Measurements from ENCODE around the gene FBN1. TPM values are rescaled to one million over a fixed set of nuclear protein-coding genes. Genes with fewer than 3 reads are reported as not detected.

Gene FBN1
- total RNA-seq, 1 donor, result 1,556 TPM

DNA sequence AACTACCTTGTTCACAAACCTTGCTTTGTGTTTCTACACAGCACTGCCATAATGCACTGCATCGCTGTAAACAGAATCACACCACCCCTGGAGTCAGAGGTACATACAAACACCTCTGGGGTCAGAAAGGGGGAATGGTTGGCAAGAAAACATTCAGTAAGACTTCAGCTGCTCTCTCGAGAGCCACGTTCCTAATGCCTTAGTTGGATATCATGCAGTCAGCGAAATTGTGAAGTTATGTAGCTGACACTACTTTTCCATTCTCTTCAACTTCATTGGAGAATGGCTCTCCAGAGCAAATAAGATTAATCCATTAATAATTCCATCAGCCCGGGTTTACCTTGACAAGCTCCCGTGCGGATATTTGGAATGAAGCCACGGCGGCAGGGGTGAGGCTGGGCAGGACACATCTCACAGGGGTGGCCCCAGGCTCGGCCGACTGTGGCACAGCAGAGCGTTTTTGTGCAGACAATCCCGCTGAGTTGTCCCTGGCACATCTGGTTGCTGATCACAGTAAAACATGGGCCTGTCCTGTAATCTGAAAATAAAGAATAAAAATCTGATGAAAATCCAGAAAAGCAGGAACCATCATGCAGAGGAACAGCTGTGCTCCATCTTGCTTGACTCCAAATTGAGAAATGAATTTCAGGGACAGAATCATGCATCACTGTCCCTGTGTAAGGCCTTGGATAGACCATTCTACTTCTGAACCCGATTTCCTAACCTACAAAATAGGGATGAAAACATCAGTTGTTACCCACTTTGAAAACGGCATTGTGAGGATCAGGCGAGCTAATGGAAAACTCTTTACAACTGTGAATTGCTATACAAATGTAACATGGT, 108.0 kb downstream of the FBN1 start:
- TF ChIP-seq, protein P1, sequence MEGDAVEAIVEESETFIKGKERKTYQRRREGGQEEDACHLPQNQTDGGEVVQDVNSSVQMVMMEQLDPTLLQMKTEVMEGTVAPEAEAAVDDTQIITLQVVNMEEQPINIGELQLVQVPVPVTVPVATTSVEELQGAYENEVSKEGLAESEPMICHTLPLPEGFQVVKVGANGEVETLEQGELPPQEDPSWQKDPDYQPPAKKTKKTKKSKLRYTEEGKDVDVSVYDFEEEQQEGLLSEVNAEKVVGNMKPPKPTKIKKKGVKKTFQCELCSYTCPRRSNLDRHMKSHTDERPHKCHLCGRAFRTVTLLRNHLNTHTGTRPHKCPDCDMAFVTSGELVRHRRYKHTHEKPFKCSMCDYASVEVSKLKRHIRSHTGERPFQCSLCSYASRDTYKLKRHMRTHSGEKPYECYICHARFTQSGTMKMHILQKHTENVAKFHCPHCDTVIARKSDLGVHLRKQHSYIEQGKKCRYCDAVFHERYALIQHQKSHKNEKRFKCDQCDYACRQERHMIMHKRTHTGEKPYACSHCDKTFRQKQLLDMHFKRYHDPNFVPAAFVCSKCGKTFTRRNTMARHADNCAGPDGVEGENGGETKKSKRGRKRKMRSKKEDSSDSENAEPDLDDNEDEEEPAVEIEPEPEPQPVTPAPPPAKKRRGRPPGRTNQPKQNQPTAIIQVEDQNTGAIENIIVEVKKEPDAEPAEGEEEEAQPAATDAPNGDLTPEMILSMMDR (IDR thresholded peaks at IDR 0.05; ENCODE audit: extremely low read depth, low read depth, low read length), result no peak
- no peak overlapping the region for H2AFZ ChIP-seq (ENCODE audit: low read length)
- no peak for DNase-seq (ENCODE audit: insufficient read length, low spot score, missing footprints)
- H3K79me2 ChIP-seq (ENCODE audit: insufficient read depth, low read length), result peaks cover 75% of the 10 kb centered on the region
- peaks cover 11% of the 10 kb centered on the region for H4K20me1 ChIP-seq (ENCODE audit: insufficient read depth, low read length)
- H3K4me1 ChIP-seq (ENCODE audit: insufficient read depth, low read length), result peaks cover 25% of the 10 kb centered on the region
- H3K36me3 ChIP-seq (ENCODE audit: insufficient read depth, low read length), result peaks cover 64% of the 10 kb centered on the region
- H3K27ac ChIP-seq (ENCODE audit: low read depth, low read length), result peak overlapping the region; percentile 41
- H3K9me3 ChIP-seq (ENCODE audit: low read depth, low read length), result no peaks in the 10 kb centered on the region
- no peak overlapping the region for H3K4me2 ChIP-seq (ENCODE audit: insufficient read depth, low read length)
- H3K27me3 ChIP-seq (ENCODE audit: insufficient read depth, low read length), result no peaks in the 10 kb centered on the region
- no peak overlapping the region for H3K4me3 ChIP-seq (ENCODE audit: insufficient read depth, low read length)

DNA sequence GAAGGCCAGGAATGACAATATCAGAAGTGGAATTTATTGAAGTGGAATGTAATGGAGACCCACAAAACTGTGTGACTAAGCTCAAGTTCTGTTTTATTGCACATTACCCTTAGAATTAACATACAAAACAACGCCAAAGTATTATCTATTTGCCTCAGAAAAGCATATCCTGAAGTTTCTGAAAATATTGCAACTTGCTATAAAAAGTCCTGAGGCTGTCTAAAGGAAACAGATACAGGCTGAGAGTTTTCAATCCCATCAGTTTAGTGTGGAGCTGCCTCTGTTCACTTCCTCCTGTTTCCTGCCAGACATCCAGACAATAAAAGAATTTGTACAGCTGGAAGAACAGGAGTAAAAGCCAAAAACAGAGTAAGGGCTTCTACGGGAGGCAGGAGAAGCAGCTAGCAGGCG, 108.8 kb downstream of the FBN1 start:
- Histone ChIP-seq H3K36me3 (ENCODE audit: insufficient read depth, low read length) (peaks cover 72% of the 10 kb centered on the region), H3K4me2 (ENCODE audit: insufficient read depth, low read length) (no peak overlapping the region), H3K27me3 (ENCODE audit: insufficient read depth, low read length) (no peaks in the 10 kb centered on the region), H3K4me3 (ENCODE audit: insufficient read depth, low read length) (no peak overlapping the region), H3K27ac (ENCODE audit: low read depth, low read length) (peak overlapping the region; percentile 41), H3K9me3 (ENCODE audit: low read depth, low read length) (no peaks in the 10 kb centered on the region), H2AFZ (ENCODE audit: low read length) (no peak overlapping the region), H3K4me1 (ENCODE audit: insufficient read depth, low read length) (peaks cover 17% of the 10 kb centered on the region), H3K79me2 (ENCODE audit: insufficient read depth, low read length) (peaks cover 74% of the 10 kb centered on the region), H4K20me1 (ENCODE audit: insufficient read depth, low read length) (peaks cover 6% of the 10 kb centered on the region)
- no peak for DNase-seq (ENCODE audit: insufficient read length, low spot score, missing footprints)
- TF ChIP-seq, protein P1 (IDR thresholded peaks at IDR 0.05; ENCODE audit: extremely low read depth, low read depth, low read length), result no peak

DNA sequence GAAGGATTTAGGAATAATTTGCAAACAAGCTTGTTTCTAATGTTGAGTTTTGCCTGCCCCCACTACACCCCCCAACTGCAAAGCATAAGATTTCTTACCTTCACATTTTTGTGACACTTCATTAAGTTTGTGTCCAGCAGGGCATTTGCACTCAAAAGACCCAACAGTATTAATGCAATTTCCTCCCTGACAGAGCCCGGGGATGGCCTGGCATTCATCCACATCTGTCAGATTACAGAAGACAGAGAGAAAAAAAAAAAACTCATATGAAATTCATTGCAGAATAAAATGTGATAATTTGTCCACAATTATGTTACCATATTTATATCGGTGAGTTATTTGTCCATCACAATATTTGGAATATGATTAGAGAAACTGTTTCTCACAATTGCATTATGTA, 111.5 kb downstream of the FBN1 start:
- TF ChIP-seq, protein P1 (IDR thresholded peaks at IDR 0.05; ENCODE audit: extremely low read depth, low read depth, low read length), result no peak

DNA sequence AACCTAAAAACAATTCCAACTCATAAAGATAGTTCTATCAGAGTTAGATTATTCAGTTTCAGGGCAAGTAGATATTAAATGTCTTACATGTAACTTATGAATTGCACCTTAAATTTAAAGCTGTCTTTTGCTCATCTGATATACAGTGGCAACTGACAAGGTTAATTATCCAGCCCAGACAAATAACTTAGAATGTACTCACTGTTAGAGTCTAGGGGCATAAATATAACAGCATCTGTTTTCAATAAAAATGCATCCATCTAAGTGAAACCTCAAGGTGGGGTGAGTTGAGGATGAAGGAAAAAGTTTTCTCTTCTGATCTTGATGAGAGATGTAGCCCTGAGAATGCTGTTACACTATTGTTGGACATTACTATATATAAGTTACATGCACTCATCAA, 112.6 kb downstream of the FBN1 start:
- Histone ChIP-seq H3K4me2 (ENCODE audit: insufficient read depth, low read length) (no peak overlapping the region), H3K79me2 (ENCODE audit: insufficient read depth, low read length) (peaks cover 52% of the 10 kb centered on the region), H3K4me1 (ENCODE audit: insufficient read depth, low read length) (peaks cover 8% of the 10 kb centered on the region), H3K27me3 (ENCODE audit: insufficient read depth, low read length) (no peaks in the 10 kb centered on the region), H3K36me3 (ENCODE audit: insufficient read depth, low read length) (peaks cover 93% of the 10 kb centered on the region), H3K27ac (ENCODE audit: low read depth, low read length) (no peak overlapping the region), H3K4me3 (ENCODE audit: insufficient read depth, low read length) (no peak overlapping the region), H2AFZ (ENCODE audit: low read length) (no peak overlapping the region), H4K20me1 (ENCODE audit: insufficient read depth, low read length) (no peaks in the 10 kb centered on the region), H3K9me3 (ENCODE audit: low read depth, low read length) (no peaks in the 10 kb centered on the region)
- no peak for DNase-seq (ENCODE audit: insufficient read length, low spot score, missing footprints)
- TF ChIP-seq, protein P1 (IDR thresholded peaks at IDR 0.05; ENCODE audit: extremely low read depth, low read depth, low read length), result no peak

More for the DNA sequence above, 111.5 kb downstream of the FBN1 start:
- Histone ChIP-seq H3K79me2 (ENCODE audit: insufficient read depth, low read length) (peaks cover 52% of the 10 kb centered on the region), H2AFZ (ENCODE audit: low read length) (no peak overlapping the region), H3K27ac (ENCODE audit: low read depth, low read length) (no peak overlapping the region), H3K4me1 (ENCODE audit: insufficient read depth, low read length) (peaks cover 8% of the 10 kb centered on the region), H4K20me1 (ENCODE audit: insufficient read depth, low read length) (no peaks in the 10 kb centered on the region), H3K36me3 (ENCODE audit: insufficient read depth, low read length) (peaks cover 92% of the 10 kb centered on the region), H3K4me3 (ENCODE audit: insufficient read depth, low read length) (no peak overlapping the region), H3K27me3 (ENCODE audit: insufficient read depth, low read length) (no peaks in the 10 kb centered on the region), H3K4me2 (ENCODE audit: insufficient read depth, low read length) (no peak overlapping the region), H3K9me3 (ENCODE audit: low read depth, low read length) (no peaks in the 10 kb centered on the region)
- no peak for DNase-seq (ENCODE audit: insufficient read length, low spot score, missing footprints)
